ENCODE measurements around the gene GAREM1. TPM values are rescaled to one million over a fixed set of nuclear protein-coding genes. Genes with fewer than 3 reads are reported as not detected.
A peak's percentile ranks its signal among the peaks of the same experiment; 100 is the strongest.

Gene GAREM1
- total and polyA plus RNA-seq, 2 donors (not counting 1 experiment from before 2014, with no cell fraction given): 0.92 to 1.5 TPM

DNA sequence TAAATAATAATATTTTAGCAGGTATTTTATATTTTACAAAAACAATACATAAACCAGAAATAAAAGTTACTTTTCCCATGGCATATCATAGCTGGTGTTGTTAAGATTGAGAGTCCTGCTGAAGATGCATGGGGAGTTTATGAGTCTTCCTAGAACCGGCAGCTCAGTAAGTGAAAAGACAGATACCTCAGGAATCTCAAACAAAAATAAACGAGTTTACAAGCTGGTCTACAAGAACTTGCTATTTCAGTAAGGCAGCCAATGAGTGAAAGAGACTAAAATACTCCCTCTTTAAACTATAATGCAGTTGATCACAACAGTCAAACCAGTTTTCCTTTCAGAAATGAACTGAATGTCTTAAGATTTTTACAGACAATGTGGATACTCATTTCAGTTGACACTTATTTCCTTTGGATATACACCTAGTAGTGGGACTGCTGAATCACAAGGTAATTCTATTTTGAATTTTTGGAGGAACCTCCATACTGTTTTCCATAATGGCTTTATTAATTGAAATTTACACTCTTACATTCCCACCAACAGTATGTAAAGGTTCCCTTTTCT lies 8.9 kb downstream of the GAREM1 start:
- Histone ChIP-seq H3K4me2 (ENCODE audit: extremely low read depth, insufficient read depth, low read length) (no peak overlapping the region), H3K9ac (ENCODE audit: insufficient read depth, low read length) (no peak overlapping the region), H3K9me3 (ENCODE audit: control insufficient read depth, insufficient read depth, low read depth, low read length) (no peaks in the 10 kb centered on the region), H3K36me3 (ENCODE audit: control insufficient read depth, insufficient read depth, low read length) (no peaks in the 10 kb centered on the region), H3K4me1 (ENCODE audit: control insufficient read depth, extremely low read depth, insufficient read depth, low read length) (no peaks in the 10 kb centered on the region), H3K79me2 (ENCODE audit: control insufficient read depth, insufficient read depth, low read length) (no peaks in the 10 kb centered on the region), H3K27ac (ENCODE audit: insufficient read depth, low read length) (no peak overlapping the region), H4K20me1 (ENCODE audit: control insufficient read depth, extremely low read depth, insufficient read depth, low read length) (no peaks in the 10 kb centered on the region), H3K4me3 (replicated peaks in 1 of 4; ENCODE audit: control extremely low read depth in 1 of 4, insufficient read depth in 1 of 4, low read depth in 3 of 4, low read length in 4 of 4) (no peak overlapping the region), H3K27me3 (ENCODE audit: control insufficient read depth, insufficient read depth, low read length) (no peaks in the 10 kb centered on the region), H2AFZ (ENCODE audit: low read length) (no peak overlapping the region)
- DNase-seq (ENCODE audit: low read depth in 2 of 2): peak in 1 of 2 donors; percentile 6
- no peak for TF ChIP-seq EZH2 (IDR thresholded peaks at IDR 0.05; ENCODE audit: low read length, missing control alignments)
- TF ChIP-seq, protein P1, sequence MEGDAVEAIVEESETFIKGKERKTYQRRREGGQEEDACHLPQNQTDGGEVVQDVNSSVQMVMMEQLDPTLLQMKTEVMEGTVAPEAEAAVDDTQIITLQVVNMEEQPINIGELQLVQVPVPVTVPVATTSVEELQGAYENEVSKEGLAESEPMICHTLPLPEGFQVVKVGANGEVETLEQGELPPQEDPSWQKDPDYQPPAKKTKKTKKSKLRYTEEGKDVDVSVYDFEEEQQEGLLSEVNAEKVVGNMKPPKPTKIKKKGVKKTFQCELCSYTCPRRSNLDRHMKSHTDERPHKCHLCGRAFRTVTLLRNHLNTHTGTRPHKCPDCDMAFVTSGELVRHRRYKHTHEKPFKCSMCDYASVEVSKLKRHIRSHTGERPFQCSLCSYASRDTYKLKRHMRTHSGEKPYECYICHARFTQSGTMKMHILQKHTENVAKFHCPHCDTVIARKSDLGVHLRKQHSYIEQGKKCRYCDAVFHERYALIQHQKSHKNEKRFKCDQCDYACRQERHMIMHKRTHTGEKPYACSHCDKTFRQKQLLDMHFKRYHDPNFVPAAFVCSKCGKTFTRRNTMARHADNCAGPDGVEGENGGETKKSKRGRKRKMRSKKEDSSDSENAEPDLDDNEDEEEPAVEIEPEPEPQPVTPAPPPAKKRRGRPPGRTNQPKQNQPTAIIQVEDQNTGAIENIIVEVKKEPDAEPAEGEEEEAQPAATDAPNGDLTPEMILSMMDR (conservative IDR thresholded peaks at IDR 0.05 in 1 of 2, IDR thresholded peaks at IDR 0.05 in 1 of 2; ENCODE audit: low read depth in 1 of 2, low read length in 2 of 2): no peak

DNA sequence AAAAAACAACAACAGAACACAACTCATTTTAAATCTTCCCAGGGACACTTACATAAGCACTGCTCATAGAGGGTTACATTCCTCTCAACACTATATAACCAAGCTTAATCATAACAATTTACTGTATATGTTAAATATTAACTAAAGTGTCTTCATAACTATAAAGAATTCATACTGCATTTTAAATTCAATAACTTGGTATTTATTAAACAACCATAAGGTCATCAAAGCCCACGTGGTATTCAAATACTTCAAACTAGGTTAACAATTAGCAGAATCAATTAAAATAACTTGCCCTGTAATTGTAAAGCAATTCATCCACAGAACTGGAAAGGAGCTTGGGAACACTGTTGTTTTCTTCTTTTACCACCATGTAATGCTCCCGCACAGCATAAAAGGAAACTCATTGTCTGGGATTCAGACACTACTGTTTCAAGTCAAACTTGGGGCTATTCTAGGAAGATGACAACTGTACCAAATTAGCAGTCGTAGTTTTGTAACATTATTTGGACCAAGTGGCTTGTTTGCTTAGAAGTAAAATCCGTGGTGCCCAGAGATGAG lies 10.4 kb downstream of the GAREM1 start:
- H3K27ac ChIP-seq (ENCODE audit: insufficient read depth, low read length): no peak overlapping the region
- no peaks in the 10 kb centered on the region for H3K36me3 ChIP-seq (ENCODE audit: control insufficient read depth, insufficient read depth, low read length)
- no peak for DNase-seq (ENCODE audit: low read depth in 2 of 2)
- no peaks in the 10 kb centered on the region for H3K79me2 ChIP-seq (ENCODE audit: control insufficient read depth, insufficient read depth, low read length)
- H3K4me3 ChIP-seq (replicated peaks in 1 of 4; ENCODE audit: control extremely low read depth in 1 of 4, insufficient read depth in 1 of 4, low read depth in 3 of 4, low read length in 4 of 4): no peak overlapping the region
- H3K9me3 ChIP-seq (ENCODE audit: control insufficient read depth, insufficient read depth, low read depth, low read length): no peaks in the 10 kb centered on the region
- H3K27me3 ChIP-seq (ENCODE audit: control insufficient read depth, insufficient read depth, low read length): no peaks in the 10 kb centered on the region
- no peak overlapping the region for H3K9ac ChIP-seq (ENCODE audit: insufficient read depth, low read length)
- H2AFZ ChIP-seq (ENCODE audit: low read length): no peak overlapping the region
- H3K4me2 ChIP-seq (ENCODE audit: extremely low read depth, insufficient read depth, low read length): no peak overlapping the region
- TF ChIP-seq EZH2 (IDR thresholded peaks at IDR 0.05; ENCODE audit: low read length, missing control alignments): no peak
- TF ChIP-seq, protein P1 (conservative IDR thresholded peaks at IDR 0.05 in 1 of 2, IDR thresholded peaks at IDR 0.05 in 1 of 2; ENCODE audit: low read depth in 1 of 2, low read length in 2 of 2): no peak
- no peaks in the 10 kb centered on the region for H4K20me1 ChIP-seq (ENCODE audit: control insufficient read depth, extremely low read depth, insufficient read depth, low read length)
- H3K4me1 ChIP-seq (ENCODE audit: control insufficient read depth, extremely low read depth, insufficient read depth, low read length): no peaks in the 10 kb centered on the region

- no peak overlapping the region for H3K27ac ChIP-seq (ENCODE audit: insufficient read depth, low read length)
- TF ChIP-seq, protein P1 (conservative IDR thresholded peaks at IDR 0.05 in 1 of 2, IDR thresholded peaks at IDR 0.05 in 1 of 2; ENCODE audit: low read depth in 1 of 2, low read length in 2 of 2): no peak
- no peak for TF ChIP-seq EZH2 (IDR thresholded peaks at IDR 0.05; ENCODE audit: low read length, missing control alignments)
- H3K4me3 ChIP-seq (replicated peaks in 1 of 4; ENCODE audit: control extremely low read depth in 1 of 4, insufficient read depth in 1 of 4, low read depth in 3 of 4, low read length in 4 of 4): no peak overlapping the region
- H3K9me3 ChIP-seq (ENCODE audit: control insufficient read depth, insufficient read depth, low read depth, low read length): no peaks in the 10 kb centered on the region
- H3K79me2 ChIP-seq (ENCODE audit: control insufficient read depth, insufficient read depth, low read length): no peaks in the 10 kb centered on the region
- H2AFZ ChIP-seq (ENCODE audit: low read length): no peak overlapping the region
- no peak for DNase-seq (ENCODE audit: low read depth in 2 of 2)
- no peak overlapping the region for H3K9ac ChIP-seq (ENCODE audit: insufficient read depth, low read length)
- no peak overlapping the region for H3K4me2 ChIP-seq (ENCODE audit: extremely low read depth, insufficient read depth, low read length)
- no peaks in the 10 kb centered on the region for H3K4me1 ChIP-seq (ENCODE audit: control insufficient read depth, extremely low read depth, insufficient read depth, low read length)
- no peaks in the 10 kb centered on the region for H3K27me3 ChIP-seq (ENCODE audit: control insufficient read depth, insufficient read depth, low read length)
- H3K36me3 ChIP-seq (ENCODE audit: control insufficient read depth, insufficient read depth, low read length): no peaks in the 10 kb centered on the region
- no peaks in the 10 kb centered on the region for H4K20me1 ChIP-seq (ENCODE audit: control insufficient read depth, extremely low read depth, insufficient read depth, low read length)
Observed at GRCh38 chr18:32459361-32460101, 11.2 kb downstream of the GAREM1 start.
